GM19452 (cell line): Measurements from ENCODE around the gene CYP3A7.
"Not testable (repeated sequence)": the region's sequence is repeated elsewhere in the genome, so short reads cannot be mapped to it uniquely, and the experiment has no call there.

ENCODE experiments used
- ATAC-seq: cut with Tn5 transposase; IDR thresholded peaks from one replicate; pipeline ENCODE4 v1.9.1; 2021; ENCODE audit not compliant: unreplicated experiment

The CYP3A7 gene

GRCh38 chr7:99709838-99710578, 25.0 kb downstream of the CYP3A7 start:
- ATAC-seq, result no peak

GRCh38 chr7:99709260-99709659, 25.7 kb downstream of the CYP3A7 start:
- no peak for ATAC-seq

- ATAC-seq, result no peak
Measured at GRCh38 chr7:99707096-99707495, 27.9 kb downstream of the CYP3A7 start.

DNA sequence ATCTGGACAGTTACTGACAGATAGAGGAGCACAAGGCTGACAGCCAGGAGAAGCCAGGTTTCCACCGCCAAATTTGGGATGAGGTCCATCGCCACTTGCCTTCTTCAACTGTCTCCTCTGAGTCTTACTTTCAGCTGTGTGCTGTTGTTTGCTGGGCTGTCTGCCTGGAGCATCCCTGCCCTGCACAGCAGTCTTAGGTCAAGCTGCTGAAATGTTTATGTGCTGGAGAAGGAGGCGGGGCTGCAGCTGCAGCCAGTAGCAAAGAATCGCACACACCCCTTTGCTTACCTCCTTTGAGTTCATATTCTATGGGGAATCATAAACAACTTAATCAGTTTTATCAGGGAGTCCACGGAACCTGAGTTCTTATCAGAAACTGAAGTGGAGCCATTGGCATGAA, 35.0 kb downstream of the CYP3A7 start:
- no peak for ATAC-seq

DNA sequence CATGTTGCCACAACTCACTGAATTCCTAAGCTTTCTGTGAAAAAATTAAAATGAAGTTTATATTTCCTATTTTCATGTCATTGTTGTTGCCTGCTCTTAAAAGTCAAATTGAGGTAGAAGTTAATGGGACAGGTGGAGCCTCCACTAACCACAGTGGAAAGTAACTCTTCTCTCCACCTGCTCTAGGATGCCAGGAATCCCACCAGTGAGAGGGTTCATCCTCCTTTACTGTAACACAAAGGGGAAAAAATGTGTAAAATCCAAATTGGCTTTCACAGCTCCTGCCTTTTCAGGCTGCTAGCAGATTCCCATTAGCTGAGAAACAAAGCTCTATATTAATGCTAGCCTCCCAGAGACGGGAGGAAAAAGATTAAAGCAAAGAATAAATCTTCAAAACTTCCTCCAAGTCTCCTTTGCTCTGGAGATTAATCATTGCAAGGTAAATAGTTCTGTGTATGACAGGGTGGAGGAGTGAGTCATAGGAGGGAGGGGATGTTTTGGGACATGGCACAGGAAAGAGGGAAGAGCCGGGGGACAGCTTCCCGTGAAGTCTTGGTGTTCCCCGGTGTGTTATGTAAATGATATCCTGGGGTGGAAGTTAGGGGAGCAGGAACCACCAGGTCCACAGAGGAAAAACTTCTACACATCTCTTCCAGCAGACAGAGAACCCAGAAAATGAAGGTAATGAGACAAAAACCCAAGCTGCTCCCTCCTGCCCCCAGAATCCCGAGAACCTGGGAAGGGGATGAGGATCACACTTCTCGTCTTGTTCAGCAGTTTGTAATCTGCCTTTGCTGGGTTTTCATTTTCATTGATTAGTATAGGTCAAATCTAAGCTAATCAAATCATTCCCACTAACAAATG, 35.9 kb downstream of the CYP3A7 start:
- not testable (repeated sequence) for ATAC-seq

DNA sequence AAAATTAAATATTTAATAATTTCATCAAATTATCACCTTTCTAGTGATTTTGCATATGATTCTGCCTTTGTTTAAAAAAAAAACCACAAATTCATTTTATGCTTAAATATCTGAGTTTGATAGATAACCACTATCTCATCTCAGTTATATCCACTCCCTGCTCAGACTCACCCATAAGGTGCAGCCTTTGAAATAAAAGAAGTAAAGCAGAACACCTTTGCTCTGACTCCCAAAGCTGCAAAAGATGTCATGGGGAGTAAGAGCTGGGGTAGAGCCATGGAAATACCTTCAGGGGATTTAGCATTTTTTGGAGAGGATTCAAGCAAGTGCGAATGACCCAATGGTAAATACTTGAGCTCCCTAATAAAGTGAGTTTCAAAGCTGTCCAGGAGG, 40.1 kb downstream of the CYP3A7 start:
- ATAC-seq, result no peak

DNA sequence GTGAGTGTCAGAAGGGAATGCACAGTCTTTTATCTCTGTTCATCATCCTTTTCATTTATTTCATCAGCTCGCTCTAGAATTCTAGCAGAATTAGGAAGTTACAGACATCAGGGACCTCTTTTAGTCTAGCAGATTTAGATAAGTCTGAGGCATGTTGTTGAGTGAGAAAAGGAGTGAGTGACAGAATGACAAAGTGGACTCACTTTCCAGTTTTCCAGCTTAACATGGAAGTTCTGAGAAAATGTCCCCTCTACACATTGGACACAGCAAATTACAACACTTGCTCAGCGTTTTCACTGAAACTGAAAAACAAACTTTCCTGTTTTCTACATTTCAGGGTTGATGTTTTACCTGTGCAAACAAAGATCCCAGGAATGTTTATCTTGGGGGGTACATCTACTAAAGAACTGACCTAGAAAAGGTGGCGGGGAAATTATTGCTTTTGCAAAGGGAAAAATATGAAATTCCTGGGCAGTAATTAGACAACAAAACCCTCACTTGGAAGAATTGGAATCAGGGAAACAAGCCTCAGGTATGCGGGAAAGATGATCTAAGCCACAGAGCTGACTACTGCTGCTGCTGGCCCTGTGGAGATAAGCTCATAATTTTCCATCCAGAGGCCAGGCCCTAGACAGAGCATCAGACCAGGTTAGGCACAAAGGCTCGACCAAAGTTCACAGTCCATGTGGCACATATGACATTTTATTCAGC, 40.6 kb downstream of the CYP3A7 start:
- ATAC-seq, result no peak

DNA sequence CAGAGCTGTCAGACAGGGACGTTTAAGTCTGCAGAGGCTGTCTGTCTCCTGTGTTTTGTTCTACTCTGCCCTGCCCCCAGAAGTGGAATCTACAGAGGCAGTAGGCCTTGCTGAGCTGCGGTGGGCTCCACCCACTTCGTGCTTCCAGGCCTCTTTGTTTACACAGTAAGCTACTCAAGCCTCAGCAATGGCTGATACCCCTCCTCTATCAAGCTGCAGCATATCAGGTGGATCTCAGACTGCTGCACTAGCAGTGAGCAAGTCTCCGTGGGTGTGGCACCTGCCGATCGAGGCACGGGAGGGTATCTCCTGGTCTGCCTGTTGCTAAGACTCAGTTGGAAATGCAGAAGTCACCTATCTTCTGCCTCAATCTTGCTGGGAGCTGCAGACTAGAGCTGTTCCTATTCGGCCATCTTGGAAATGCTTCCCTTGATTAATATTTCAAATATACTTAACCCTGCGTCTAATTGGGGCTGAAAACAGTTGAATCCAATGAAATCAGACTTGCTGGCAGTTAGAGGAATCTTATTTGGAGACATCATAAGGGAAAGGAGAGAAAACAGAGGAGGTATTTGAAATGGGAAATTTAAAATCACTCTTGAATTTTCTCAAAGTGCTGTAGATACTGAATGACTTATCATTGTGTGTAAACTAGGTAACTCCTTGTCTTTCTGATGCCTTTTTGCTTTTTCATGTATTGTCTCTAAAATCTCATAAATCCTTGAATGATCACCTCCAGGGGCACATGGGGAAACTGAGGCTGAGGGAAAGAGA, 41.4 kb downstream of the CYP3A7 start:
- no peak for ATAC-seq

DNA sequence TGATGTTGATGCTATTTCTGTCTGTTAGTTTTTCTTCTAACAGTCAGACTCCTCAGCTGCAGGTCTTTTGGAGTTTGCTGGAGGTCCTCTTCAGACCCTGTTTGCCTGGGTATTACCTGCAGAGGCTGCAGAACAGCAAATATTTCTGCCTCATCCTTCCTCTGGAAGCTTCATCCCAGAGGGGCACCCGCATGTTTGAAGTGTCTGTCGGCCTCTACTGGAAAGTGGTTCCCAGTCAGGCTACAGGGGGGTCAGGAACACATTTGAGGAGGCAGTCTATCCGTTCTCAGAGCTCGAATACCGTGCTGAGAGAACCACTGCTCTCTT, 41.9 kb downstream of the CYP3A7 start:
- no peak for ATAC-seq

DNA sequence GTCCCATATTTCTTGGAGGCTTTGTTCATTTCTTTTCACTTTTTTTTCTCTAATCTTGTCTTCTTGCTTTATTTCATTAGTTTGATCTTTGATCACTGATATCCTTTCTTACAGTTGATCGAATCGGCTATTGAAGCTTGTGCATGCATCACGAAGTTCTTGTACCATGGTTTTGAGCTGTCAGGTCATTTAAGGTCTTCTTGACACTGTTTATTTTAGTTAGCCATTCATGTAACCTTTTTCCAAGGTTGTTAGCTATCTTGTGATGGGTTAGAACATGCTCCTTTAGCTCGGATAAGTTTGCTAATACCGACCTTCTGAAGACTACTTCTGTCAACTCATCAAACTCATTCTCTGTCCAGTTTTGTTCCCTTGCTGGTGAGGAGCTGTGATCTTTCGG, 42.4 kb downstream of the CYP3A7 start:
- not testable (repeated sequence) for ATAC-seq

GRCh38 chr7:99691658-99692057, 43.3 kb downstream of the CYP3A7 start:
- ATAC-seq, result not testable (repeated sequence)

GRCh38 chr7:99690918-99691317, 44.1 kb downstream of the CYP3A7 start:
- ATAC-seq, result not testable (repeated sequence)

- not testable (repeated sequence) for ATAC-seq
Measured at GRCh38 chr7:99685871-99686608, 49.0 kb downstream of the CYP3A7 start.

GRCh38 chr7:99685129-99685758, 49.8 kb downstream of the CYP3A7 start:
- ATAC-seq, result no peak

DNA sequence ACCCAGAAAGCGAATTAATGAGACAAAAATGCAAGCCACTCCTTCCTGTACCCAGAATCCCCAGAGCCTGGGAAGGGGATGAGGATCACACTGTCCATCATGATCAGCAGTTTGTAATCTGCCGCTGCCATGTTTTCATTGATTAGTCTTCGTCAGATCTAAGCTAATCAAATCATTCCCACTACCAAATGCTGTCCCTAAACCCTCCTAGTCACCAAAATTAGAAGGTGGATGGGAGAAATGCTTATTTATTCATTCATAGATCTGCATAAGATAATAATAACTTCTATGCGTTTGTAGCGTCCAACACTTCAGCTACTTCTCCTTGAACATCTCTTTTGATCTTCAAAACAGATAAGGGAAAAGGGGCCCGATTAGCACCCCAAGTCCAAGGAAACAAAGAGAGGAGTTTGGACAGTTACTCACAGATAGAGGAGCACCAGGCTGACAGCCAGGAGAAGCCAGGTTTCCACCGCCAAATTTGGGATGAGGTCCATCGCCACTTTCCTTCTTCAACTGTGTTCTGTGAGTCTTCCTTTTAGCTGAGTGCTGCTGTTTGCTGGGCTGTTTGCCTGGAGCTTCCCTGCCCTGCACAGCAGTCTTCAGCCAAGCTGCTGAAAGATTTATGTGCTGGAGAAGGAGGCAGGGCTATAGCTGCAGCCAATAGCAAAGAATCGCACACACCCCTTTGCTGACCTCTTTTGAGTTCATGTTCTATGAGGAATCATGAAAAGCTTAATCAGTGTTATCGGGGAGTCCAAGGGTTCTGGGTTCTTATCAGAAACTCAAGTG, 55.4 kb downstream of the CYP3A7 start, which contains the start of gene CYP3A5:
TSS of gene CYP3A5 (minus strand) at position 597 of the 792 bp plus-strand sequence. CDS start at position 497, 100 bp downstream.
- no peak for ATAC-seq

- ATAC-seq, result no peak
Measured at GRCh38 chr7:99679032-99679399, 56.0 kb downstream of the CYP3A7 start.

DNA sequence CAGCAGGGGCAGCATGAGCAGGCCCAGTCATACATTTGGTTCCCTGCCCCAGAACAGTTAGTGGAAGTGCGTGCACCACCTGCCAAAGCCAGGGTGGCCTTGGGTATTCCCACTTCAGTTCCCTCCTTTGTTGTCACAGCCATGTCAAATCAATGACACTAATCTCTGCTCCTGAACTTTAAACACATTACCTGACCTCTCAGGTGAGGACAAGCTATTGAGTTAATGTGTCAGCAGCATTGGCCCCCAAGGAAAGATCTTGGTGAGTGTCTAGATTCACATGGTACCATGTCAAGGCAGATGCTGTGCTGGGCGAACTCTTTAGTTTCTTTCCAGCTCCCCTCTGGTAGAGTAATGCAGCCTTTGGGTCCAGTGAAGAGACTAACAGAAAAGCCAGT, 57.3 kb downstream of the CYP3A7 start:
- ATAC-seq, result no peak

DNA sequence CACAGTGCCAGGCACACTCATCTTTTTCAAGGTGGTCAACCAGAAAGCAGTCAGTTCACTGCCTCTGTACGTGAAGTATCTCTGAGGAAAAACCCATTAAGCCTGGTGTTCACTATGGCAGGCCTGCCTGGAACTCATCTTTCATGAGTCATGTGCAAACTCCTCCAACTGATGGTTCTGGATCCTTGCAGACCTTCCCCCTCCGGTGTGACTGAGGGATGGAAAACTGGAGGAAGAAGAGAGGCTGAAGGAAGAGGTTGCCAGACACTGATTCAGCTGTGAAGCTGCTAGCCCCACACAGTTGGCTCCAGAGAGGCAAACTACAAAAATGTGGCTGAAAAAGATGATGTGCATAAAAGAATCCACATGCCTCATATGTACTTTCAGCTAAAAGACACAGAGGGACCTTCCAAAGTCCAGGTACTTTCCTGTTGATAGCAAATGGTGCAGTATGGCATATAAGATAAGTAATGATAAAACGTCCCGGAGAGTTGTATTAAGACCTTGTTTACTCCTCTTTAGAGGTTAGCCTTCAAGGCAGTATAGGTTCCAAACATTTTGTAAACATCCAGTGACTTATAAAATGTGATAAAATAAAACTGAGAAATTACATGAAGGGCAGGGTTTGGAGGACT, 57.9 kb downstream of the CYP3A7 start:
- ATAC-seq, result no peak
